GM19035 (cell line): ENCODE measurements around the gene EBLN2.

Experiments
- ATAC-seq: cut with Tn5 transposase; IDR thresholded peaks from one replicate; pipeline ENCODE4 v1.9.1; 2021; ENCODE audit not compliant: unreplicated experiment

Gene EBLN2

DNA sequence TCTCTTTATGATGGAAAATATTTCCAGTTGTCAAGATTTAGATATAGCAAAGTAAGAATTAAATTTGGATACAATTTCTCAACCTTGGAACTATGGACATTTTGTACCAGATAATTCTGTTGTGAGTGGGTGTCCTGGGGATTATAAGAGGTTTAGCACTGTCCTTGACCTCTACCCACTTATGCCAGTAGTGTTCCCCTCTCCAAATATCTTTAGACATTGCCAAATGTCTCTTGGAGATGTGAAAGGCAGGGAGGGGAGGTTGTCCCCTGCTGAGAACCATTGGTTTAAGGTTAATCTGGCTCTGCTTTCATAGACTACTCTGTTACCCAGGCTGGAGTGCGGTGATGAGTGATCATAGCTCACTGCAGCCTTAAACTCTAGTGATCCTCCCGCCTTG, at the start of gene EBLN2:
EBLN2 (plus strand) TSS at position 244 of the 400 bp plus-strand sequence. CDS start 423 bp downstream, outside the sequence.
- no peak for ATAC-seq

DNA sequence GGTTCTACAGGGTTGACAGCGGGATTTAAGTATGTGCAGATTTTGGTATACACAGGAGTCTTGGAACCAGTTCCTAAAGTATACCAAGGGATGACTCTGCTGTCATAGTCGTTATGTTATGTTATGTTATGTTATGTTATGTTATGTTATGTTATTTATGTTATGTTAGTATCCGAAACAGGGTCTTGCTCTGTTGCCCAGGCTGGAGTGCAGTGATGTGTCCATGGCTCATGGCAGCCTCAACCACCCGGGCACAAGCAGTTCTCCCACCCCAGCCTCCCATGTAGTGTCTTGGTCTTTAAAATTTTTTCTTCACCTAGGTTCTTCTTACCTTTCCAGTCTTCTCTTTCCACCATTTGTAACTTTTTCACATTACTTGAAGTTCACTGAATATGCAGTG, 43.2 kb upstream of the EBLN2 start:
- no peak for ATAC-seq

DNA sequence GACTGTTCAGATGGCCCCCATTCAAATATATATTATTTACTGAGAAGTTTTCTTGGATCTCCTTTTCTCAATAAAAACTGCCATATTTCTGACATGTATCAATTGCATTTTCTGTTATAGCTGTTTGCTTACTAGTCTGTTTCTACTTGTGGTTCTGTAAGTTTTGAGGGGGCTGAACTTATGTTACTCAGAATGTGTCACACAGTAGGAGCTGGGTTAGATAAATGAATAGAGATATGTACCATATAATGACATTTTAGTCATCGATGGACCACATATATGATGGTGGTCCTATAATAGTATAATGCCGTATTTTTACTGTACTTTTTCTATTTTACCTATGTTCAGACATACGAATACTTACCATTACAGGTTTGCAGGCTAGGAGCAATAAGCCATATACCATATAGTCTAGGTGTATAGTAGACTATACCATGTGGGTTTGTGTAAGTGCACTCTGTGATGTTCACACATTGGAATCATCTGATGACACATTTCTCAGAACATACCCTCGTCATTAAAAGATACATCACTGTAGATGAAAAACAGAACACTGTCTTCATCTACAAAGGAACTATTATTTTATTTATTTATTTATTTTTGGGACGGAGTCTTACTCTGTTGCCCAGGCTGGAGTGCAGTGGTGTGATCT, 42.5 kb upstream of the EBLN2 start:
- ATAC-seq: no peak

DNA sequence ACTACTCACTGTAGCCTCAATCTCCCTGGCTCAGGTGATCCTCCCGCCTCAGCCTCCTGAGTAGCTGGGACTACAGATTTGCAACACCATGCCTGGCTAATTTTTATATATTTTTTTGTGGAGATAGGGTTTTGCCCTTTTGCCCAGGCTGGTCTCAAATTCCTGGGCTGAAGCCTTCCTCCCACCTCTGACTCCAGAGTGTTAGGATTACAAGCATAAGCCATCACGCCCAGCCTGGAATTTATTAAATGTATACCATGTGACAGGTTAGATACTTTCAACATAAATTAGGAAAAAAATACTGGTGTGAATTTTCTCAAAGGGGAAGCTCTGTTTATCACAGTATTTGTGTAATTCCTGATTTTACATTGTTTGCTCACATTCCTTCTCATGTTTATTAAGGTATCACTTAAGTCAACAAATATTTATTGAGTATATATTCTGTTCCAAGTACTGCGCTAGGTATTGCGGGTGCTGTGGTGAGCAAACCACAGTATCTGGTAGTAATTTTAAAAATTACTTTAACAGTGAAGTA, 40.1 kb upstream of the EBLN2 start:
- ATAC-seq: no peak

DNA sequence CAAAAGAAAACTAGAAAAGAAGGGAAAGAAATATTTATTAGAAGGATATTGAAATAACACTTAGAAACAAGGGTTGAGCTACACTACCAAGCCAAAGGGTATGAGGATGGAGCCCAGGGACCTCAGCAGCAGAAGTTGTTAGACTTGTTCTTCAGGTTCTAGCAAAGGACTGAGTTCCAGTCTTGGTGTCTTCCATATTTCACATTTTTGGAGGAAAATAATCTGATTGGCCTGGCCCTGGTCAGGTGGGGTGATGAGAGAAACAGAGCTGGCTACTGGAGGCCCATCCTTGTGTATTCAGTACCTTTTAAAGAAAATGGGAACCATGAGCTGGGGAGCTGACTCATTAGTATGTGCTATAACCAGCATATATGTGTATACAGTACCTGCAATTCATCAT, 36.6 kb upstream of the EBLN2 start:
- no peak for ATAC-seq

DNA sequence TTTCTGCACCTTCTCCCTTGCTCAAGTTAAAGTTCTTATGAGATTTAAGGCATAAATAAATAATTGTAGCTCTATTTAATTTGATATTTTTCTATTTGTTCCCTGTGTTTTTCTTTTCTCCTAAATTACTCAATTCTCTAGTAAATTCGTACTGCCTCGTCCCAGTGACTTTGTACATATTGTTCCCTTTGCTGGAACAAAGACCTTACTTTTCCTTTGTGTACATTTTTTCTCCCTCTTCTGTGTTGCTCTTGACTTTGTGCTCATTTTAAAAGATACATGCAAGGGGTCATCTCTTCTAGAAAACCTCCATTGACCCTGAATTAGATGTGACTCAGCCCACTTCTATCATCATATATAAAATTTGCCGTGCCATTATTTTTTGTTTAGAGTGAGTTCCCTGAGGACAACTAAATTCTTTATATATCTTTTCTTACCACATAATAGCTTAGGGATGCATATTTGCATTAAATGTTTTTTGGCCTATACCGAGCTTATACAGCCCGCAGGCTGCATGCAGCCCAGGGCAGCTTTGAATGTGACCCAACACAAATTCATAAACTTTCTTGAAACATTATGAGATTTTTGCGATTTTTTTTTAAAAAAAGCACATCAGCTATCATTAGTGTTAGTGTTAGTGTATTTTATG, 35.2 kb upstream of the EBLN2 start:
- no peak for ATAC-seq

DNA sequence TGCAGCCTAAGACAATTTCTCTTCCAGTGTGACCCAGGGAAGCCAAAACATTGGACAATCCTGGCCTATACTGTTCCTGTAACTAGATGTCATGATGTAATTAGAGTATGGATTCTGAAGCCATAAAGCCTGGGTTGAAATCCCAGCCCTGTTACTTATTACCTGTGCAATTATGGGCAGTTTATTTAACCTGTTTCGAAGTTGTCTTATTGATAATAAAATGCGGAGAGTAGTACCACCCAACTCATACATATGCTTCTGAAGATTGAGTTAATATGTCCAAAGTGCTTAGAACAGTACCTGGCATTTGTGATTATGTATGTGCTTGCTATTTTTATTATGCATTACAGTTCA, 34.7 kb upstream of the EBLN2 start:
- no peak for ATAC-seq

DNA sequence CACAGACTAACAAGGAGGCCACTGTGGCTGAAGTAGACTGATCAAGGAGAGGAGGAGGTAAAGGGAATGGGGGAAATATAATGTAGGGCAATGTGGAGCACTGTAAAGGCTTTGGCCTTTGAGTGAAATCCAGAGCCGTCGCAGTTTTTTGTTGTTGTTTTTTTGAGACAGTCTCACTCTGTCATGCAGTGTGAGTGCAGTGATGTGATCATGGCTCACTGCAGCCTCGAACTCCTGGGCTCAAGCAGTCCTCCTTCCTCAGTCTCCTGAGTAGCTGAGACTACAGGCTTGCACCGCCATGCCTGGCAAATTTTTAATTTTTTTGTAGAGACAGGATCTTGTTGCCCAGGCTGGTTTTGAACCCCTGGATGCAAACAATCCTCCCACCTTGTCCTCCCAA, 32.7 kb upstream of the EBLN2 start:
- ATAC-seq: no peak

DNA sequence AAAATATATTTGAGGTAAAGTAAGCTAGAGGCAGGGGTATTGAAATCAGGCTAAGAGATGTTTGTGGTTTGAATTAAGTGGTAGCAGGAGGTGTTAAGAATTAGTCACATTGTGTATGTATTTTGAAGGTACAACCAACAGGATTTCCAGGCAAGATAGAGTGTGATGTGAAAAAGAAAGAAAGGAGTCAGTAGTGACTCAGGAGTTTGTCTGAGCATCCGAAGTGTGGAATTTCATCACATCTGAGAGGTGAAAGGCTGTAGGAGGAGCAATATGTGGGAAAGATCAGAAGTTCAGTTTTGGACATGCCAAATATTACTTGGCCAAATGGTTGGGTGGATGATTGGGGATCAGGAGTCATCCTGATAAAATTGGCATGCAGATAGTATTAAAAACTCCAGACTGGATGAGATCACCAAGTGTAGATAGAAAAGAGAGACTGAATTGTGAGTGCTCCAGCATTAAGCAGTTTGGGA, 32.1 kb upstream of the EBLN2 start:
- ATAC-seq: no peak

DNA sequence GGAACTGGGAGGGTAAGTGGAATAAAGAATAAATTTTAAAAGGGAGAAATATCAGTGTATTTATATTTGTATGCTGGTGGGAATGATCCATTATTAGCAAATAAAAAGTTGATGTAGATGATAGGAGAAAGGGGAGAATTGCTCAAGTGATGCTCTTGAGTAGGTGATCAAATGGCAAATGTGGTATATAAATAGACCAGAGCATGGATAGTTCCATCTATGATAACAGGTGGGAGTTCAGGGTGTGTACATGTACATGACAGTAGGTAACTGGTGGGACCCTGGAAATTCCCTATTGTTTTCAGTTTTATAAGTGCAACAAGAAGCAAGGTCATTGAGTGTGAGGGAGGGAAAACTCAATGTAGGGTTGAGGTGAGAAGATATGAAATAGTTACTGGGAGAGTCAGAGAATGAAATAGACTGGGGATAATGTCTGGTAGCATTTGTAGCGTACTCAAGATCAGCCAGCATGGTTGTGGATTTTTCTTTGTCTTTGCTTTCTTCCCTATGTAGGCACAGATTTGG, 31.3 kb upstream of the EBLN2 start:
- no peak for ATAC-seq

DNA sequence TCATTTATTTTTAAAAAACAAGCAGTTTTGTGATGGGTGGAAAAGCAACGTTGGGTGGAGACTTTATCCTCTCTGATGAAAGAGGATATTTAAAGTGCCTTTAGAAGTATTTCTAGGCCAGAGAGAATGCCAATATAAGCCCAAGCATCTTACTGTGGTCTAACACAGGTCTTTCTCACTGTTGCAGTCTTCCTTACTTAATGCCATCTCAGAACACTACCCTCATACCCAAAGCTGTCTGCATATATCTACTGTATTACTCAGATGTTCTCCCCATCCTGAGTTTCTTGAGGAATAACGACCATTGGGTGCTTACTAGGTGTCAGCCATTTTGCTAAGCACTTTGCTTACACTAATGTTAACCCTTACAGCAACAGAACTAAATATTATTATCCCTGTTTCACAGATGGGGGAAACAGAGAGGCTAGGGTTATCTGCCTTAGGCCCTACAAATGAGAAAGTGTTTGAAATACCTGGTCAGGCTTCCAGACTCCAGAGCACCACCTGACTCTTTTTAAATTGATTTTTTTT, 29.8 kb upstream of the EBLN2 start:
- ATAC-seq: no peak

DNA sequence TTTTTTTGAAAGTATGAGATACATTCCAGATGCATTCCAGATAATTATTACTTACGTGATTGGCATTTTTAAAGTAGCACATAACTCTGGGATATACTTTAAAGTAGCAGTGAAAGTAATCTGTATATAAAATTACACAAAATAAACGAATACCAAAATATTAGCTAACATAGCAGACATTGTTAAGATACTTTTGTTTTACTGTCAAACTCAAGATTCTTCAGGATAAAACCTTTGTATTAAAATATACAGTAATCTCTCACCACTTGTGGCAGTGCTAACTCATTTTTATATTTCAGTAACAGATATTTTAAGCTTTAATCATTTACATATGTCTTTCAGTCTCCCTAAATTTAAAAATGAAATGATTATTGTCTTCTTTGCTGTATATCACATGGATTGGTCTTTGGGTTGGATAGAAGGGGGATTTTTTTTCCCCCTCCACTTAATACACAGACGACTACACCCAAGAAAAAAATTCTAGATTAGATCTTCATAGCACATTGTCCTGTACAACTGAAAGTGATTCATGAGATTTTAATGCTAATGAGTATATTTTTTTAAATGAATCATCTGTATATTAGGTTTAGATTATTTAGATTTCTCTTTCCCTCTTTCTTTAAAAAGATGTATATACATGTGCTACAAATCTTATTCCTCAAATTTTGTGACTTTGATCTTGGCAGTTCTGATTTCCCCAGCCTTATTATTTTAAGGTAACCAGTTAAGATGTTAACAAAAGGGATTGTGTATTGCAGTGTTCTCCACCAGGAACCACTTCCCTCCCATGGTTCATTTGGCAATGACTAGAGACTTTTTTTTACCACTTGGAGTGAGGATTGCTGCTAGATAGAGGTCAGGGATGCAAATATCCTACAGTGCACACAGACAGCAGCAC, 24.5 kb upstream of the EBLN2 start:
- ATAC-seq: no peak

DNA sequence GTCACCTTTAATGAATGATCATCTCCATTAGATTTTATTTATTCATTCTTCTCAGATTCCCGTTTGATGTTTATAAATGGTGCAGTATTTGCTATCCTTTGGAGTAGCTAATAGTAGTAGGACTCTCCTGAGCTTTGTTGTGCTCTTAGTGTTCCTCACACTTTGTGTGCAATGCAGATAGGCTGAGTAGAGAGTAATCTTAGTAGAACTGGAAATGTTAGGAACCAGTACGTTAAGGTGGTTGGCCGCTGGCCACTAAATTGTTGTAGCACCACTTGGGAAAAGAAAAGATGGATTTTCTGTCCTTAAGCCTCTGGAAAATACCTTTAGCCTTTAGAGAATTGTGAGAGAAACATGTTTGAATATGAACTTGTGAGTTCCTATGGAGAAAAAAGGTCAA, 19.9 kb upstream of the EBLN2 start:
- ATAC-seq: no peak

DNA sequence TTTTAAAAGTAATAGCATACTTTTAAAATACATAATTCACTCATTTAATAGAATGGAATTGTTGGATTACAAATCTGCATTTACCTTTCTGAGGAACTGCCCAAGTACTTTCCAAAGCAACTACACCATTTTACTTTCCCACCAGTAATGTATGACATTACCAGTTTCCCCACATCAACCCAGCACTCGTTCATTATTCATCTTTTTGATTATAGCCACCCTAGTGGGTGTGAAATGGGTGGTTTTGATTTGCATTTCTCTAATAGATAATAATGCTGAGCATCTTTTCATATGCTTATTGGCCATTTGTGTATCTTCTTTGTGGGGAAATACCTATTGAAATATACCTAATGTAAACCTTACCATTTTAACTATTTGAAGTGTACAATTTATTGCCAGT, 18.0 kb upstream of the EBLN2 start:
- ATAC-seq: no peak

DNA sequence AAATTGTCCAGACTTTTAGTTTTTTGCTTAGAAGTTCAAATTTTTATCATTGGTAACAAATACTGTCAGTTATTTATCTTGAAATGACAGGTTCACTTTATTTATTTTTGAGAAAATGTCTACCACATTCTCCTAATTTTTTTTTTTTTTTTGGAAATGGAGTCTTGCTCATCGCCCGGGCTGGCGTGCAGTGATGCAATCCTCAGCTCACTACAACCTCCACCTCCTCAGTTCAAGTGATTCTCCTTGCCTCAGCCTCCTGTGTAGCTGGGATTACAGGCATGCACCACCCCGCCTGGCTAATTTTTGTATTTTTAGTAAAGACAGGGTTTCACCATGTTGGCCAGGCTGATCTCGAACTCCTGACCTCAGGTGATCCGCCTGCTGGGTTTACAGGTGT, 16.1 kb upstream of the EBLN2 start:
- no peak for ATAC-seq

DNA sequence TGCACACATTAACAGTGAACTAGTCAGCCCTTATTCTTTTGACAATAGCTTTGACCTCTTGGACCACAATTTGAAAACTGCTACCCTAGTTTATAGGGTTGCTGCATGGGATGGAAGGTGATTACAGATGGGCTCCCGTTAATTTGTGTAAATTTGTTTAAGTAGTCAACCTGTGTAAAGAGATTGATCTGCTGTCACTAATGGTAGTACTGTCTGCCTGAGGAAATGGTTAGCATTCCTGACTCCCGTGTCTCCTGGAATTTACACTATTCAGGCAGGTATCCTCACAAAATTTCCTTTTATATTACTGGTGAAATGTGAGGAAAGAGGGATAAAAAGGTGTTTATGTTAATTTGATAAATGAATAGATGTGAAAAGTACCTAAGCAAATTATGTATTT, 15.3 kb upstream of the EBLN2 start:
- ATAC-seq: no peak

DNA sequence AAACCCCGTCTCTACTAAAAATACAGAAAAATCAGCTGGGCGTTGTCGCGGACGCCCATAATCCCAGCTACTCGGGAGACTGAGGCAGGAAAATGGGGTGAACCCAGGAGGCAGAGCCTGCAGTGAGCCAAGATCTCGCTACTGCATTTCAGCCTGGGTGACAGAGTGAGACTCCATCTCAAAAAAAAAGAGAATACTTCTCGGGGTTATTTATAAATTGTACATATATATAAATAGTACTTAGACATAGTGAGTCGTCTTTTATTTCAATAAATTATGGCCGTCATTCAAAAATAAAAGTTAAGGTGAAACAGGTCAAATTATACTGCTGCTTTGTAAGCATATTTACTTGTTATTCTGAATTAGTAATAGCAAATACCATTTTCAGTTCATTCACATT, 12.1 kb upstream of the EBLN2 start:
- no peak for ATAC-seq

DNA sequence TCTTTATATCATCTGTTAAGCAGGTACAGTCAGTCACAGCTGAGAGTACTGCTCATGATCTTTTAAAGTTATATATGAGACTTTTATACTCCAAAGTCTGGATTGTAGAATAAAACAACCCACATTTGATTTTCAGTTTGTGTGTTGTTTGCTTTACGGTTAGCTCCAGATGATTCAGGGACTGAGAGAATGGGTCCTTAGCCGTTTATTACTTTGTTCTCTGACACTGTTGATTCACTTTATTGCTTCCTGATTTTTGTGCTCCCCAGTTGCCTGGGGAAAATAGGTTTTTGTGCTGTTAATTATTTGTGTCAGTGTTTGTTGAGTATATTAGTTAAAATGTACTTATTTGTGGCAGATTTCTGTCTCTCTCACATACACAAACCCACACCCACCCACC, 8.6 kb upstream of the EBLN2 start:
- ATAC-seq: no peak

DNA sequence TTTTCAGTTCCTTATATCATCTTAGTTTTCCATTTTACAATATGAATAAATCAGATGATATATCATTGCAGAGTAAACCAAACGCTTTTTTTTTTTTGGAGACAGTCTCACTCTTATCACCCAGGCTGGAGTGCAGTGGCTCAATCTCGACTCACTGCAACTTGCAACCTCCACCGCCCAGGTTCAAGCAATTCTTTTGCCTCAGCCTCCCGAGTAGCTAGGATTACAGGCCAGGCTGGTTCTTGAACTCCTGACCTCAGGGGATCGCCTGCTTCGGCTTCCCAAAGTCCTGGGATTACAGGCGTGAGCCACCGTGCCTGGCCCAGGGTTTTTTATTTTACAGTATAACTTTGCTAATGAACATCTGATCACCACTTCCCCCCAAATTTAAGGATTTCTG, 5.9 kb upstream of the EBLN2 start:
- no peak for ATAC-seq

DNA sequence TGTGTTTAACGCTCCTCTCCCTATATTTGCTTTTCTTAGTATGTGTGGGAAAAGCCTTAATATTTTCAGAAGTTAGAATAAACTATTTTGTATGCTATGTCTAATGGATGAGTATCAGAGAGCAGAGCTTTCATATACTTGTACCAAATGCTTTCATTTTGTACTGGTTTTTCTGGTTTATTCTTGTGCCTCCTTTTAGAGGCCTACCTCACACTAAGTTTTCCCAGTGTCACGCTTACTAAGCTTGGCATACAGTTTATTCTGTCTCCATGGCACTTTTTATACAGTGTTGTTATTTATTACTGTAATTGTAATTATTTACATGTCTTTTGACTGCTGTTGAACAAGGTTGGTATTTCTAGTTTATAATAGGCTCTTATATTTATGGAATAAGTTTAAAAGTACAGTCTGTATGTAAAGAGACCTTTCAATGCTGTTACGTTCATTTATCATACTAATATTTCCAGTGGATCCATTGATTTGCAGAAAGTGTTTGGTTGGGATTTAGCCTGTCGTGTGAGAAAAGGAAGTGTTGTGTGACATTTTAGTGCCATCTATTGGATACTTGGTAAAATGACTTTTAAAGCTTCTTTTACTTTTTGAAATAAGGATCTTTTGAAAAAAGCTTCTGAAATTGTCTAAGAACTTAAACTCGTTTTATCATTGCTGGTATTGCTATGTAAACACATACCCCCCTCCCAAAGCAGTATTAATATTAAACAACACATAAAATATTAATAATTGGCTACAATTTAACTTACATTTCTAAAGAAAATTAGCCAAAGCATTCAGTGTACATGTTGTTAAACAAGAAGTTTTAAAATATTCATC, 5.2 kb upstream of the EBLN2 start:
- ATAC-seq: no peak

DNA sequence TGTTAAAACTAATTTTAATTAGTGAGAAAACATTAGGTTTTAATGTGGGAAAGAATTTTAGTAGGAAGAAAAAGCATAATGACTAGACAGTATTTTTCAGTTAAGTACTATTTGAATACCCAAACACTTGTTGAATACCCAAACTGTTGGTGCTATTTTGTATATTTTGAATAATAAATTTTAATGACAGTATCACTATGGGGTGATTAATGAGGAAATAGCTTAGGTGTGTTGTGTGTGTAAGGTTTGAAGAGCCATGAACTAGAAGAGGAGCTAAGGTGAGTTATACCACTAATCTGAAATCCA, 4.7 kb upstream of the EBLN2 start:
- no peak for ATAC-seq
